Right lobe of liver (tissue), 6 donors: Measurements from ENCODE around the gene MMP15. TPM values are rescaled to one million over a fixed set of nuclear protein-coding genes. Genes with fewer than 3 reads are reported as not detected.

Experiments
- ATAC-seq, 4 donors: fragments of 200-7000 bp; cut with Tn5 transposase; one replicate each; pipeline ENCODE4 v1.9.1; 2020; ENCODE audit warnings: mild to moderate bottlenecking in 4 of 4, moderate library complexity in 4 of 4
- DNase-seq, 3 donors: peaks; one replicate each; pipeline ENCODE4 v3.0.0-alpha.2; 2020
- H3K27ac ChIP-seq, 3 donors: fragments of 200-600 bp; one replicate each; pipeline ENCODE4 v1.8.0; 2022
- H3K27me3 ChIP-seq, 2 donors: fragments of 200-600 bp; one replicate each; pipeline ENCODE4 v1.8.0; 2022
- H3K36me3 ChIP-seq, 4 donors: fragments of 200-600 bp; sonication (generic) in 1 of 4; one replicate each; pipeline versions ENCODE4 v1.5.1 to v1.8.0; 2017 to 2022; ENCODE audit warnings: control low read depth in 1 of 4
- H3K4me1 ChIP-seq, 4 donors: fragments of 200-600 bp; sonication (generic) in 1 of 4; one replicate each; pipeline versions ENCODE4 v1.5.1 to v1.8.0; 2017 to 2022; ENCODE audit warnings: control low read depth in 1 of 4
- H3K4me3 ChIP-seq, 3 donors: fragments of 200-600 bp; one replicate each; pipeline ENCODE4 v1.8.0; 2022
- H3K9me3 ChIP-seq, 4 donors: fragments of 200-600 bp; sonication (generic) in 1 of 4; one replicate each; pipeline versions ENCODE4 v1.5.1 to v1.8.0; 2017 to 2022; ENCODE audit warnings: control low read depth in 1 of 4
- CTCF ChIP-seq, 4 donors: fragments of 200-600 bp in 3 of 4; fragments of 450-650 bp in 1 of 4; IDR thresholded peaks; one replicate each; pipeline versions ENCODE4 v1.5.1 to v1.8.0; 2016 to 2022; ENCODE audit warnings: antibody characterized with exemption in 4 of 4, mild to moderate bottlenecking in 2 of 4
- POLR2A ChIP-seq: fragments of 450-650 bp; IDR thresholded peaks from one replicate; pipeline ENCODE4 v1.6.1; 2017; ENCODE audit warnings: antibody characterized with exemption, mild to moderate bottlenecking
- WGBS: methylation state at CpG from one replicate; pipeline ENCODE4 v1.1.6; 2018; ENCODE audit warnings: low coverage, low lambda C conversion rate; ENCODE audit not compliant: insufficient coverage; ENCODE audit errors: missing lambda C conversion rate; 5-methylcytosine and 5-hydroxymethylcytosine counted together
- intact Hi-C, 2 donors: fragments of 100-400 bp; cut with DNase I; formaldehyde crosslinking; loops; one replicate each; pipeline versions ENCODE4 v1.11.2 to v1.14.1; 2022
- total RNA-seq, 6 experiments: library from RNA; depleted of rRNA in 2 of 6; stranded (reverse); fragments of >200 nt in 2 of 6; fragmentation: NEBNext Ultra II Directional in 3 of 6; extraction: Animal tissue kit (Norgen Biotek cat#: 25700) in 3 of 6; gene quantifications; one replicate each; pipeline versions ENCODE4 v1.1.0 to v1.2.4, GENCODE V29; 2016 to 2023
- donor health status: DM: no; HTN: yes; CAD: no.
- donor health status: DM: no; HTN: no; CAD: no.
- donor health status: DM: no; HTN: no; CAD: no.
- donor health status: DM: no; HTN: yes; CAD: no.
- donor health status: DM: no; HTN: yes; CAD: no.

The MMP15 gene
- total RNA-seq, 6 experiments from 2014 or later: 22.3 to 76.0 (median 35.2) TPM

- WGBS: 0% methylated on average over 10 of the region's 95 CpGs
- Histone ChIP-seq H3K27ac (peak within 1 kb of the TSS; percentile 78 to 85 (median 83)), H3K36me3 (peaks cover 0 to 20% (median 0%) of the 10 kb centered on the region in 4 donors), H3K4me3 (peak within 1 kb of the TSS; percentile 74 to 86 (median 85)), H3K4me1 (peaks cover 0 to 13% (median 5%) of the 10 kb centered on the region in 4 donors), H3K27me3 (no peaks in the 10 kb centered on the region), H3K9me3 (no peaks in the 10 kb centered on the region)
- ATAC-seq (peak in 1 of 4 donors; percentile 1), DNase-seq (peak in 1 of 3 donors; percentile 33)
- no peak for TF ChIP-seq CTCF (IDR thresholded peaks at IDR 0.05)
- TF ChIP-seq POLR2A: no peak
- intact Hi-C loops: loop anchor here (5.0 kb wide), 2 partner anchors 93 to 98 kb away; no protein-coding TSS in a partner anchor
Measured at GRCh38 chr16:57999971-58000705, 25.4 kb upstream of the MMP15 start, which contains the start of gene ZNF319. Gene ZNF319, minus strand, starts transcription at chr16:58000672. Its CDS starts 2,407 bp downstream, at chr16:57998265.

- no peaks in the 10 kb centered on the region for H3K27me3 ChIP-seq
- no peaks in the 10 kb centered on the region for H3K9me3 ChIP-seq
- H3K4me1 ChIP-seq: peaks cover 0 to 13% (median 5%) of the 10 kb centered on the region in 4 donors
- DNase-seq (peak; percentile 93 to 94 (median 93)), ATAC-seq (peak; percentile 89 to 94 (median 91))
- intact Hi-C loops: no loop called here
- TF ChIP-seq POLR2A (peak; percentile 85), CTCF (IDR thresholded peaks at IDR 0.05) (peak; percentile 57 to 97 (median 68))
- H3K36me3 ChIP-seq: peaks cover 0 to 20% (median 0%) of the 10 kb centered on the region in 4 donors
- peak within 1 kb of the TSS; percentile 78 to 85 (median 83) for H3K27ac ChIP-seq
- 0% methylated on average over 24 of the region's 81 CpGs for WGBS
- peak within 1 kb of the TSS; percentile 74 to 86 (median 85) for H3K4me3 ChIP-seq
Measured at GRCh38 chr16:58000706-58001676, 24.6 kb upstream of the MMP15 start, which contains the start of gene USB1. Gene USB1, plus strand, starts transcription at chr16:58001407. Its CDS starts 77 bp downstream, at chr16:58001484.

GRCh38 chr16:58001781-58002415, 23.7 kb upstream of the MMP15 start:
- Histone ChIP-seq H3K27ac (peak overlapping the region in 1 of 3 donors; percentile 85), H3K9me3 (no peaks in the 10 kb centered on the region), H3K4me3 (peak overlapping the region; percentile 74 to 86 (median 85)), H3K36me3 (peaks cover 0 to 12% (median 2%) of the 10 kb centered on the region in 4 donors), H3K27me3 (no peaks in the 10 kb centered on the region), H3K4me1 (peaks cover 0 to 13% (median 5%) of the 10 kb centered on the region in 4 donors)
- WGBS: 25% methylated on average over 5 of the region's 10 CpGs
- ATAC-seq: no peak
- intact Hi-C loops: no loop called here
- TF ChIP-seq CTCF (IDR thresholded peaks at IDR 0.05) (no peak), POLR2A (no peak)
- DNase-seq: no peak

GRCh38 chr16:58002416-58002800, 23.1 kb upstream of the MMP15 start:
- Histone ChIP-seq H3K9me3 (no peaks in the 10 kb centered on the region), H3K36me3 (peaks cover 0 to 7% (median 2%) of the 10 kb centered on the region in 4 donors), H3K4me3 (no peak overlapping the region), H3K4me1 (peaks cover 0 to 13% (median 5%) of the 10 kb centered on the region in 4 donors), H3K27ac (no peak overlapping the region), H3K27me3 (no peaks in the 10 kb centered on the region)
- TF ChIP-seq CTCF (IDR thresholded peaks at IDR 0.05): no peak
- no peak for TF ChIP-seq POLR2A
- WGBS: 61% methylated on average over 8 of the region's 9 CpGs
- peak in 1 of 3 donors; percentile 27 for DNase-seq
- intact Hi-C loops: no loop called here
- ATAC-seq: no peak
